GM23338 (cell line): ENCODE data around the gene SLC2A5. TPM values are rescaled to one million over a fixed set of nuclear protein-coding genes. Genes with fewer than 3 reads are reported as not detected.

Source experiments
- ATAC-seq: fragments of 200-7000 bp; cut with Tn5 transposase; 3 replicates; pipeline ENCODE4 v1.9.1; 2020
- DNase-seq: peaks from one replicate; pipeline ENCODE4 v3.0.0-alpha.2; 2015; ENCODE audit warnings: low spot score
- H2AFZ ChIP-seq: fragments of 200-600 bp; sonication (generic); 2 replicates; pipeline ENCODE4 v1.8.0; 2016; ENCODE audit warnings: antibody characterized with exemption, mild to moderate bottlenecking, moderate library complexity
- H3F3A ChIP-seq: fragments of 200-600 bp; sonication (generic); replicated peaks from 2 replicates; pipeline ENCODE4 v1.8.0; 2017; ENCODE audit warnings: antibody characterized with exemption, mixed run types, low read depth
- H3K27ac ChIP-seq: fragments of 200-600 bp; sonication (generic); 2 replicates; pipeline ENCODE4 v1.6.1; 2016; ENCODE audit warnings: low read depth
- H3K27me3 ChIP-seq: fragments of 200-600 bp; sonication (generic); 2 replicates; pipeline ENCODE4 v1.8.0; 2016; ENCODE audit warnings: mild to moderate bottlenecking, mixed run types, moderate library complexity; ENCODE audit not compliant: insufficient read depth
- H3K36me3 ChIP-seq: fragments of 200-600 bp; sonication (generic); 2 replicates; pipeline ENCODE4 v1.8.0; 2016; ENCODE audit warnings: mild to moderate bottlenecking; ENCODE audit not compliant: insufficient read depth
- H3K4me1 ChIP-seq: fragments of 200-600 bp; sonication (generic); 2 replicates; pipeline ENCODE4 v1.8.0; 2016; ENCODE audit warnings: mild to moderate bottlenecking, moderate library complexity; ENCODE audit not compliant: insufficient read depth
- H3K4me2 ChIP-seq: fragments of 200-600 bp; sonication (generic); 2 replicates; pipeline ENCODE4 v1.7.1; 2017; ENCODE audit warnings: mixed run types
- H3K4me3 ChIP-seq: fragments of 200-600 bp; sonication (generic); 2 replicates; pipeline ENCODE4 v1.6.1; 2016; ENCODE audit warnings: mixed run types
- H3K79me2 ChIP-seq: fragments of 200-600 bp; sonication (generic); replicated peaks from 2 replicates; pipeline ENCODE4 v1.8.0; 2017; ENCODE audit warnings: mild to moderate bottlenecking; ENCODE audit not compliant: insufficient read depth
- H3K9me2 ChIP-seq: fragments of 200-600 bp; sonication (generic); 2 replicates; pipeline ENCODE4 v1.8.0; 2017; ENCODE audit not compliant: insufficient read depth
- H4K20me1 ChIP-seq: fragments of 200-600 bp; sonication (generic); replicated peaks from 2 replicates; pipeline ENCODE4 v1.8.0; 2017; ENCODE audit warnings: mild to moderate bottlenecking; ENCODE audit not compliant: insufficient read depth
- H3K27ac Mint-ChIP-seq: 2 replicates; pipeline ENCODE4 v1.8.0; 2020; ENCODE audit warnings: inconsistent platforms, mild to moderate bottlenecking, moderate library complexity, mixed read lengths
- H3K27me3 Mint-ChIP-seq: 3 replicates; pipeline ENCODE4 v1.8.0; 2022; ENCODE audit warnings: low read depth, mild to moderate bottlenecking, moderate library complexity, mixed read lengths, inconsistent platforms; ENCODE audit not compliant: insufficient read depth, poor library complexity
- H3K36me3 Mint-ChIP-seq: 3 replicates; pipeline ENCODE4 v1.8.0; 2021; ENCODE audit warnings: low read depth, mild to moderate bottlenecking, inconsistent platforms, moderate library complexity, mixed read lengths
- H3K4me1 Mint-ChIP-seq: 3 replicates; pipeline ENCODE4 v1.8.0; 2020; ENCODE audit warnings: mild to moderate bottlenecking, inconsistent platforms, mixed read lengths
- H3K4me3 Mint-ChIP-seq: 3 replicates; pipeline ENCODE4 v1.8.0; 2021; ENCODE audit warnings: moderate library complexity, mild to moderate bottlenecking, inconsistent platforms, mixed read lengths
- H3K9me3 Mint-ChIP-seq: 3 replicates; pipeline ENCODE4 v1.8.0; 2020; ENCODE audit warnings: moderate library complexity, mild to moderate bottlenecking, inconsistent platforms, mixed read lengths
- CREB1 ChIP-seq: fragments of 250-450 bp; sonication (Bioruptor Pico); IDR thresholded peaks from 2 replicates; pipeline ENCODE4 v1.5.0; 2020; ENCODE audit warnings: low read depth, mild to moderate bottlenecking, moderate library complexity
- EZH2 ChIP-seq: fragments of 200-600 bp; sonication (generic); IDR thresholded peaks from one replicate; pipeline ENCODE4 v1.8.0; 2017; ENCODE audit warnings: antibody characterized with exemption, mild to moderate bottlenecking, low read depth; ENCODE audit not compliant: unreplicated experiment
- EZH2phosphoT487 ChIP-seq: fragments of 200-600 bp; sonication (generic); IDR thresholded peaks from one replicate; pipeline ENCODE4 v1.8.1; 2018; ENCODE audit warnings: antibody characterized with exemption; ENCODE audit not compliant: unreplicated experiment
- JUNB ChIP-seq: IDR thresholded peaks from one replicate; pipeline ENCODE4 v1.6.1; 2016; ENCODE audit warnings: antibody characterized with exemption; ENCODE audit not compliant: unreplicated experiment
- POLR2AphosphoS5 ChIP-seq: IDR thresholded peaks from 2 replicates; pipeline ENCODE4 v1.6.1; 2016; ENCODE audit warnings: antibody characterized with exemption, low read depth
- STAT1 ChIP-seq: IDR thresholded peaks from one replicate; pipeline ENCODE4 v1.6.1; 2016; ENCODE audit warnings: antibody characterized with exemption; ENCODE audit not compliant: unreplicated experiment
- ZNF114 ChIP-seq: fragments of 250-450 bp; sonication (Bioruptor Pico); IDR thresholded peaks from 2 replicates; pipeline ENCODE4 v1.5.0; 2020; ENCODE audit warnings: mild to moderate bottlenecking, moderate library complexity
- polyA plus RNA-seq: library from polyadenylated mRNA; unstranded; fragments of >200 nt; fragmentation: Nextera tagmentation; extraction: Ambion mirVana; gene quantifications from 2 replicates; pipeline ENCODE4 v1.2.1, GENCODE V29; 2016
- total RNA-seq: library from RNA; depleted of rRNA; stranded (reverse); fragments of >200 nt; shearing (Covaris generic); gene quantifications from 2 replicates; pipeline ENCODE4 v1.2.3, GENCODE V29; 2014
- TF ChIP-seq, protein P1 (sequence below): fragments of 250-450 bp; sonication (Bioruptor Pico); IDR thresholded peaks from 2 replicates; pipeline ENCODE4 v1.5.0; 2020; ENCODE audit warnings: mild to moderate bottlenecking, moderate library complexity
- TF ChIP-seq, protein P2 (sequence below): IDR thresholded peaks from one replicate; pipeline ENCODE4 v1.6.1; 2018; ENCODE audit warnings: antibody characterized with exemption; ENCODE audit not compliant: unreplicated experiment

The SLC2A5 gene
- total and polyA plus RNA-seq, 2 experiments from 2014 or later, result 0.03 TPM; not detected in 1

DNA sequence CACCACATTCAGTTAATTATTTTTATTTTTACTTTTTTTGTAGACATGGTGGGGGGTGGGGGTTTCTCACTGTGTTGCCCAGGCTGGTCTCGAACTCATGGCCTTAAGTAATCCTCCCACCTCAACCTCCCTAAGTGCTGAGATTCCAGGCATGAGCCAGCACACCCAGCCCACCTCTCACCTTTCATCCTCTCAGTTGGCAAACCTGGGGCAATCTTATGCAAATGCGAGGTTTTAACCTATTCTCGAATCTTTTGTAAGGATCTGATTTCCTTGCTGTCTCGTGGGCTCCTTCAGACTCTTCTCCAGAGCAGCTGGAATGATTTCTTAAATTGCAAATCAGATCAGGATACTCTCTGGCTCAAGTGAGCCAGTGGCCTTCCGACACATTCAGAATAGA lies 36.1 kb downstream of the SLC2A5 start (continued):
- TF ChIP-seq, protein P1, sequence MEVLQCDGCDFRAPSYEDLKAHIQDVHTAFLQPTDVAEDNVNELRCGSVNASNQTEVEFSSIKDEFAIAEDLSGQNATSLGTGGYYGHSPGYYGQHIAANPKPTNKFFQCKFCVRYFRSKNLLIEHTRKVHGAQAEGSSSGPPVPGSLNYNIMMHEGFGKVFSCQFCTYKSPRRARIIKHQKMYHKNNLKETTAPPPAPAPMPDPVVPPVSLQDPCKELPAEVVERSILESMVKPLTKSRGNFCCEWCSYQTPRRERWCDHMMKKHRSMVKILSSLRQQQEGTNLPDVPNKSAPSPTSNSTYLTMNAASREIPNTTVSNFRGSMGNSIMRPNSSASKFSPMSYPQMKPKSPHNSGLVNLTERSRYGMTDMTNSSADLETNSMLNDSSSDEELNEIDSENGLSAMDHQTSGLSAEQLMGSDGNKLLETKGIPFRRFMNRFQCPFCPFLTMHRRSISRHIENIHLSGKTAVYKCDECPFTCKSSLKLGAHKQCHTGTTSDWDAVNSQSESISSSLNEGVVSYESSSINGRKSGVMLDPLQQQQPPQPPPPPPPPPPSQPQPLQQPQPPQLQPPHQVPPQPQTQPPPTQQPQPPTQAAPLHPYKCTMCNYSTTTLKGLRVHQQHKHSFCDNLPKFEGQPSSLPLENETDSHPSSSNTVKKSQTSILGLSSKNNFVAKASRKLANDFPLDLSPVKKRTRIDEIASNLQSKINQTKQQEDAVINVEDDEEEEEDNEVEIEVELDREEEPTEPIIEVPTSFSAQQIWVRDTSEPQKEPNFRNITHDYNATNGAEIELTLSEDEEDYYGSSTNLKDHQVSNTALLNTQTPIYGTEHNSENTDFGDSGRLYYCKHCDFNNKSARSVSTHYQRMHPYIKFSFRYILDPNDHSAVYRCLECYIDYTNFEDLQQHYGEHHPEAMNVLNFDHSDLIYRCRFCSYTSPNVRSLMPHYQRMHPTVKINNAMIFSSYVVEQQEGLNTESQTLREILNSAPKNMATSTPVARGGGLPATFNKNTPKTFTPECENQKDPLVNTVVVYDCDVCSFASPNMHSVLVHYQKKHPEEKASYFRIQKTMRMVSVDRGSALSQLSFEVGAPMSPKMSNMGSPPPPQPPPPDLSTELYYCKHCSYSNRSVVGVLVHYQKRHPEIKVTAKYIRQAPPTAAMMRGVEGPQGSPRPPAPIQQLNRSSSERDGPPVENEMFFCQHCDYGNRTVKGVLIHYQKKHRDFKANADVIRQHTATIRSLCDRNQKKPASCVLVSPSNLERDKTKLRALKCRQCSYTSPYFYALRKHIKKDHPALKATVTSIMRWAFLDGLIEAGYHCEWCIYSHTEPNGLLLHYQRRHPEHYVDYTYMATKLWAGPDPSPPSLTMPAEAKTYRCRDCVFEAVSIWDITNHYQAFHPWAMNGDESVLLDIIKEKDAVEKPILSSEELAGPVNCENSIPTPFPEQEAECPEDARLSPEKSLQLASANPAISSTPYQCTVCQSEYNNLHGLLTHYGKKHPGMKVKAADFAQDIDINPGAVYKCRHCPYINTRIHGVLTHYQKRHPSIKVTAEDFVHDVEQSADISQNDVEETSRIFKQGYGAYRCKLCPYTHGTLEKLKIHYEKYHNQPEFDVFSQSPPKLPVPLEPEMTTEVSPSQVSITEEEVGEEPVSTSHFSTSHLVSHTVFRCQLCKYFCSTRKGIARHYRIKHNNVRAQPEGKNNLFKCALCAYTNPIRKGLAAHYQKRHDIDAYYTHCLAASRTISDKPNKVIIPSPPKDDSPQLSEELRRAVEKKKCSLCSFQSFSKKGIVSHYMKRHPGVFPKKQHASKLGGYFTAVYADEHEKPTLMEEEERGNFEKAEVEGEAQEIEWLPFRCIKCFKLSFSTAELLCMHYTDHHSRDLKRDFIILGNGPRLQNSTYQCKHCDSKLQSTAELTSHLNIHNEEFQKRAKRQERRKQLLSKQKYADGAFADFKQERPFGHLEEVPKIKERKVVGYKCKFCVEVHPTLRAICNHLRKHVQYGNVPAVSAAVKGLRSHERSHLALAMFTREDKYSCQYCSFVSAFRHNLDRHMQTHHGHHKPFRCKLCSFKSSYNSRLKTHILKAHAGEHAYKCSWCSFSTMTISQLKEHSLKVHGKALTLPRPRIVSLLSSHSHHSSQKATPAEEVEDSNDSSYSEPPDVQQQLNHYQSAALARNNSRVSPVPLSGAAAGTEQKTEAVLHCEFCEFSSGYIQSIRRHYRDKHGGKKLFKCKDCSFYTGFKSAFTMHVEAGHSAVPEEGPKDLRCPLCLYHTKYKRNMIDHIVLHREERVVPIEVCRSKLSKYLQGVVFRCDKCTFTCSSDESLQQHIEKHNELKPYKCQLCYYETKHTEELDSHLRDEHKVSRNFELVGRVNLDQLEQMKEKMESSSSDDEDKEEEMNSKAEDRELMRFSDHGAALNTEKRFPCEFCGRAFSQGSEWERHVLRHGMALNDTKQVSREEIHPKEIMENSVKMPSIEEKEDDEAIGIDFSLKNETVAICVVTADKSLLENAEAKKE (CRISPR knock-in tag), result no peak
- TF ChIP-seq STAT1 (no peak), EZH2 (no peak), EZH2phosphoT487 (no peak), CREB1 (no peak), POLR2AphosphoS5 (no peak), JUNB (no peak), ZNF114 (no peak)

DNA sequence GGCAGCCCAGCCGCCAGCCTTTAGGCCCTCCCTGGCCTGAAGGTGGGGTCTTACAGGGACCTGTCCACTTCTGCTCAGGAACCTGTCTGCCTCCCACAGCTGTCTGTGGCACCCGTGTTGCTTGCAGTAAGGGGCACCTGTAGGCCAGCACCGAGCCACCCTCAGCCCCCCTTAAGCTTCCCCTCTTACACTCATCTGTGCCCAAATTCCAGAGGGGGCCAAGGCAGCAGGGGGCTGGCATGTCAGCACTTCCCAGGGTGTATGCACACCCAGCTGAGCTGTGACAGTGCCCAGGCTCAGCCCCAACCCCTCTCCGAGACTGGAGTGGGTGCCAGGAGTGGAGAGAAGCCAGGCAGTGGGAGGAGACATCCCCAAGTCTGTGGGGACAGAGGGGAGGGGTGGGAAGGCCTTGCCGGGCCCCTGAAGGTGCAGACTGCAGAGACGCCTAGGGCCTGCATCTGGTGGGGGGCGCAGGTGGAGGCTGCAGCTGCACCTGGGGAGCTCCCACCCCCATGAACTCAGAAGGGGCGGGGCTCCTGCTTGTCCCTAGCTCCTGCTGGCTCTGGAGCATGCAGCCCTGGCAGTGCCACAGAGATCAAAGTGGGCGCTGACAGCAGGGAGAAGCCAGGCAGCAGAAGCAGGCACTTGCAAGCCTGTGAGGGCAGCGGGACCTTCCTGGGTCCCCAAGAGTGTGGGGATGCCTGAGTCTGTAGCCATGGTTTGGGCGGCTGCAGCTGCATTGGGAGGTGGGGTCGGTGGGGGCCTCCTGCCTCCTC lies 37.8 kb downstream of the SLC2A5 start:
- Histone ChIP-seq H4K20me1 (no peaks in the 10 kb centered on the region), H2AFZ (no peak overlapping the region), H3K4me3 (no peak overlapping the region), H3K4me2 (no peak overlapping the region), H3K79me2 (no peaks in the 10 kb centered on the region), H3K27me3 (no peaks in the 10 kb centered on the region), H3K27ac (no peak overlapping the region), H3K4me1 (no peaks in the 10 kb centered on the region), H3F3A (no peaks in the 10 kb centered on the region), H3K36me3 (no peaks in the 10 kb centered on the region), H3K9me2 (no peaks in the 10 kb centered on the region)
- no peak overlapping the region for H3K4me3 Mint-ChIP-seq
- no peak for DNase-seq
- ATAC-seq, result no peak
- peaks cover 6% of the 10 kb centered on the region for H3K27me3 Mint-ChIP-seq
- H3K27ac Mint-ChIP-seq, result no peak overlapping the region
- H3K4me1 Mint-ChIP-seq, result peaks cover 12% of the 10 kb centered on the region
- H3K36me3 Mint-ChIP-seq, result peaks cover 20% of the 10 kb centered on the region
- H3K9me3 Mint-ChIP-seq, result peaks cover 50% of the 10 kb centered on the region
- no peak for TF ChIP-seq CREB1
- no peak for TF ChIP-seq ZNF114
- TF ChIP-seq, protein P2, sequence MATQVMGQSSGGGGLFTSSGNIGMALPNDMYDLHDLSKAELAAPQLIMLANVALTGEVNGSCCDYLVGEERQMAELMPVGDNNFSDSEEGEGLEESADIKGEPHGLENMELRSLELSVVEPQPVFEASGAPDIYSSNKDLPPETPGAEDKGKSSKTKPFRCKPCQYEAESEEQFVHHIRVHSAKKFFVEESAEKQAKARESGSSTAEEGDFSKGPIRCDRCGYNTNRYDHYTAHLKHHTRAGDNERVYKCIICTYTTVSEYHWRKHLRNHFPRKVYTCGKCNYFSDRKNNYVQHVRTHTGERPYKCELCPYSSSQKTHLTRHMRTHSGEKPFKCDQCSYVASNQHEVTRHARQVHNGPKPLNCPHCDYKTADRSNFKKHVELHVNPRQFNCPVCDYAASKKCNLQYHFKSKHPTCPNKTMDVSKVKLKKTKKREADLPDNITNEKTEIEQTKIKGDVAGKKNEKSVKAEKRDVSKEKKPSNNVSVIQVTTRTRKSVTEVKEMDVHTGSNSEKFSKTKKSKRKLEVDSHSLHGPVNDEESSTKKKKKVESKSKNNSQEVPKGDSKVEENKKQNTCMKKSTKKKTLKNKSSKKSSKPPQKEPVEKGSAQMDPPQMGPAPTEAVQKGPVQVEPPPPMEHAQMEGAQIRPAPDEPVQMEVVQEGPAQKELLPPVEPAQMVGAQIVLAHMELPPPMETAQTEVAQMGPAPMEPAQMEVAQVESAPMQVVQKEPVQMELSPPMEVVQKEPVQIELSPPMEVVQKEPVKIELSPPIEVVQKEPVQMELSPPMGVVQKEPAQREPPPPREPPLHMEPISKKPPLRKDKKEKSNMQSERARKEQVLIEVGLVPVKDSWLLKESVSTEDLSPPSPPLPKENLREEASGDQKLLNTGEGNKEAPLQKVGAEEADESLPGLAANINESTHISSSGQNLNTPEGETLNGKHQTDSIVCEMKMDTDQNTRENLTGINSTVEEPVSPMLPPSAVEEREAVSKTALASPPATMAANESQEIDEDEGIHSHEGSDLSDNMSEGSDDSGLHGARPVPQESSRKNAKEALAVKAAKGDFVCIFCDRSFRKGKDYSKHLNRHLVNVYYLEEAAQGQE, result no peak
